GM19025 (cell line): Measurements from ENCODE around the gene POLR3H.
A peak's percentile ranks its signal among the peaks of the same experiment; 100 is the strongest.
"Not testable (repeated sequence)": the region's sequence is repeated elsewhere in the genome, so short reads cannot be mapped to it uniquely, and the experiment has no call there.

Experiments
- ATAC-seq: cut with Tn5 transposase; IDR thresholded peaks from one replicate; pipeline ENCODE4 v1.9.1; 2021; ENCODE audit warnings: mild to moderate bottlenecking, low read depth, moderate library complexity; ENCODE audit not compliant: unreplicated experiment

Gene POLR3H

DNA sequence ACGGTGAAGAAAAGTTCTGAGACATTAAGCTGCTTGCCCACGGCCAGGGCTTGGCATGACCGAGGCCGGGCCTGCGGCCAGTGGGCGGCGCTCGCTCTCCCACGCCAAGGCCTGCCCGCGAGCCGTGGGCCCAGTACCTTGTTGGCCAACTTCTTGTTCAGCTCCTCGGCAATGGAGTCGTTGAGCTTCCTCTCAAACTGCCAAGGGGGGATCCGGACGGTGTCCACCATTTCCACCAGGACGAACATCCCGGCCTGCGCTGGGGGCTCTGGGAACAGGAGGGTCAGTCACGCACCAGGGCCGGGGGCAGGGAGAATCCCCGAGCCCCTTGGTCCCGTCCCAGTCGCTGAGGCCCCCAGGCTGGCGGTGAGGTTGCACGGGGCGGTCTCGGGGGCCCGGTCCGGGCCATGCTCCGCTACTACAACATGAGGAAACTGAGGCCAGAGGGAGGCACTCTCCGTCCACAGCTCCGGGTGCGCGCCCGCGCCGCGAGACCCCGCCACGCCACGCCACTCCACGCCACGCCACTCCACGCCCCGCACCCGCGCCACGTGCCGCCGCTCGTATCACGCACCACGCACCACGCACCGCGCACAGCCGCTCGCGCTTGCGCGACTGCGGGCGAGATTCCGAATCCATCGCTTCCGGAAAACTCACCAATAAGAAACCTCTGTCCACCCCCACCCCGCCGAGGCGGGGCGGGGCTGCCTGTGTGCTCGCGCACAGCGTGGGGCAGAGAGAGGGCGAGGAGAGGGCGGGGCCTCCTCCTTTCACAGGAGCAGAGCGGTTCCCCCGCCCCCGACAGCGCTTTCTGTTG lies at the start of gene POLR3H:
Gene POLR3H (minus strand): TSS at position 617 of the 817 bp plus-strand sequence. CDS start 369 bp downstream, at position 248.
- ATAC-seq, result peak; percentile 93

DNA sequence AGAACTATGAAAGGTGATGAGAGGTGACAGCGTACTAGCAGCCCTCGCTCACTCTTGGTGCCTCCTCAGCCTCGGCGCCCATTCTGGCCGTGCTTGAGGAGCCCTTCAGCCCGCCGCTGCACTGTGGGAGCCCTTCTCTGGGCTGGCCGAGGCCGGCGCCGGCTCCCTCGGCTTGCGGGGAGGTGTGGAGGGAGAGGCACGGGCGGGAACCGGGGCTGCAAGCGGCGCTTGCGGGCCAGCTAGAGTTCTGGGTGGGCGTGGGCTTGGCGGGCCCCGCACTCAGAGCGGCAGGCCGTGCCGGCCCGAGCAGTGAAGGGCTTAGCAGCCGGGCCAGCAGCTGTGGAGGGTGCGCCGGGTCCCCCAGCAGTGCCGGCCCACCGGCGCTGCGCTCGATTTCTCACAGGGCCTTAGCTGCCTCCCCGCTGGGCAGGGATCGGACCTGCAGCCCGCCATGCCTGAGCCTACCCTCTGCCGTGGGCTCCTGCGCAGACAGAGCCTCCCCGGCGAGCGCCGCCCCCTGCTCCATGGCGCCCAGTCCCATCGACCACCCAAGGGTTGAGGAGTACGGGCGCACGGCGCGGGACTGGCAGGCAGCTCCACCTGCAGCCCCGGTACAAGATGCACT lies 49.2 kb upstream of the POLR3H start:
- not testable (repeated sequence) for ATAC-seq

DNA sequence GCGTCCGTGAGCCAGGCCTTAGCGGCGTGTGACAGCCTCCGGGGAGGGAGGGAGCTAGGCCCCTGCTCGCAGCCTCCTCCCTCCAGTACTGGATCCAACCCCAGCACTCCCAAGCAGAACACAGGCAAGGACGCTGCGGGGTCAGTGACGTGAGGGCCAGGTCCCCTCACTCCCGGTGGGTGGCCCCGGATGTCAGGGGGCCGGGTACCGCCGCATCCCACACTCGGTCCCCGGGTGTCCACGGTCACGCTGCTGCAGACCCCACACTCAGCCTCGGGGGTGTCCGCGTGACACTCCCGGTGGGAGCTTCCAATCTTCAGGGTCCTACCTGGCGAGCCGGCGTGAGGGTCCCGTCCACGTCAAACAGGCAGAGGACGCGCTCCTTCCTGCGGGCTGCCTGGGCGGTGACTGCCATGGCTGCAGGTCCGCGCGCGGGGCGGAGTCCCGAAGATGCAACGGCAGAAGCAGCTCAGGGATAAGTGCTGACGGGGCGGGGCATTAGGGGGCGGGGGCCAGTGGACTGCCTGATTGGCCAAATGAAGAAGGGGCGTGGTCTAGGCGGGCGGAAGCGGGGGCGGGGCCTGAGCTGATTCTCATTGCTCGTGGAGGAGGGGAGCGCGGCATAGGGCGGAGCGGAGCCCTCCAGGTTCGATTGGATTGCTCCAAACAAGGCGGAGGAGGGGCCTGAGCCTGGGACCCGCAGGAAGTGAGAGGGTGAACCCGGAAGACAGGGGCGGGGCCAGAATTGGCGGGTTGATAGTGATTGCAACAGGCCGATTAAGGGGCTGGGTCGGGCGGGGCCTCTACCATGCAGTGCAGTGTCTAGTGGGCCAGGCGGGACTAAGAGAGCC lies 45.3 kb upstream of the POLR3H start, which contains the start of gene PMM1:
Gene PMM1 (minus strand): TSS at position 450 of the 851 bp plus-strand sequence. CDS start 35 bp downstream, at position 415.
- ATAC-seq, result peak; percentile 92

DNA sequence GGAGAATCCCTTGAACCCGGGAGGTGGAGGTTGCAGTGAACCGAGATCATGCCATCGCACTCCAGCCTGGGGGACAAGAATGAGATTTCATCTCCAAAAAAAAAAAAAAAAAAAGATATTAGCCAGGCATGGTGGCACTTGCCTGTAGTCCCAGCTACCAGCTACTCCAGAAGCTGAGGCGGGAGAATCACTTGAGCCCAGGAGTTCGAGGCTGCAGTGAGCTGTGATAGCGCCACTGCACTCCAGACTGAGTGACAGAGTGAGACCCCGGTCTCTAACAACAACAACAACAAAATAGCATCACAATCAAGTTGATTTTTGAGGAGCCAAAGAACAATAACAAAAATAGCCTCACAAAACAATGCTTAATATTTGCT lies 43.1 kb upstream of the POLR3H start:
- no peak for ATAC-seq

DNA sequence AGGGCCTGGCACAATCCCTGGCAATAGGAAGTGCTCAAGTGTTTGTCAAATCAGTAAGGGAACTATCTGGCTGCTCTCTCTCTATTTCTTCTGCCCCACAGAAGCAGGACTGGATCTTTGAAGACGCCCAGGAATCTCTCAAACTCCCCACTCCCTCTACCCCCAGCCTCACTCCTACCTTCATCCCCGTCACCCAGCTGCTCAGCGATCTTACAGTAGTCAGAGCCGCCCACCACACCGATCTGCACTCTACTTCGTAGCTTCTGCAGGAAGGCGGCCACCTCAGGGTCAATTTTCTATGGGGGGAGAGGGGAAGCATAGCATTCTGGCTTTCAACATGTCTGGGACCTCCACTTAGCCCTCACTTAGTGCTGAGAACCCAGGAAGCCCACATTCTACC lies 41.6 kb upstream of the POLR3H start:
- ATAC-seq, result no peak

DNA sequence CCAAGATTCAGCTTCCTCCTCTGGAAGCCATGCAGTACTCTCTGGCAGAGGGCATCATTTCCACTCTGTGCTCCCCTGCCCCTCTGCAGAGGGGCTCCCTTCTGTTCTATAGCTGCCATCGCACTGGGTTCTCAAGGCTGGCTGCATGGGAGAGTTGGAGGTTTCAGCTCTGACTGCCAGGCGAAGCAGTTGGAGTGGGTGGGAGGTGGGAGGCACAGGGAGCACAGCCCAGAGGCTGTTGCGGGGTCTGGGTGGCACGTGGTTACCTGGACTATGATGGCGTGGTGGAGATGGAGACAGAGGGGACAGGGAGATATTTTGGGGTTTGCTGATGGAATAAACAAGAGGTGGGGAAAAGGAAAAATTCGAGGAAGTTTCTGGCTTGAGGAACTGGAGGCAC lies 40.6 kb upstream of the POLR3H start:
- ATAC-seq, result no peak

- ATAC-seq, result no peak
Observed at GRCh38 chr22:41582694-41583093, 38.4 kb upstream of the POLR3H start.

- no peak for ATAC-seq
Observed at GRCh38 chr22:41579997-41580355, 35.7 kb upstream of the POLR3H start.

GRCh38 chr22:41579297-41579996 lies 35.2 kb upstream of the POLR3H start:
- ATAC-seq, result no peak

DNA sequence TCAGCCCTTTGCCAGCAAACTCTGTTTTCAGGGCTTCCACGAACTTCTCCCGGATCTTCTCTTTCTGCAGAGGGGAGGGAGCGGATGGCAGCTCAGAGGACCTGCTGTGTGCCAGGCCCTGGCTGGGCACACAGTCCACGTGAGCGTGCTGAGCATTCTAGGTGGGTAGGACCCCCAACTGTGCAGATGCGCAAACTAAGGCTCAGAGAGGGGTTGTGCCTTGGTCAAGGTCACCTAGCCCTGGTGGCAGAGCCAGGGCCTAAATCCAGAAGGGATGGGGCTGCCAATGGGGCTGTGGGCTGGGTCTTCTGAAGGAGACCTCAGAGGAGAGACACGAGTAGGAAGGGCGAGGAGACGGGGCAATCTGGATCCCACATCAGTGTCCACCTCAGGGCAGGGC lies 34.5 kb upstream of the POLR3H start:
- no peak for ATAC-seq

GRCh38 chr22:41578114-41578513 lies 33.8 kb upstream of the POLR3H start:
- no peak for ATAC-seq

GRCh38 chr22:41576877-41577276 lies 32.6 kb upstream of the POLR3H start:
- no peak for ATAC-seq

- no peak for ATAC-seq
Observed at GRCh38 chr22:41575533-41575932, 31.3 kb upstream of the POLR3H start.

- ATAC-seq, result no peak
Observed at GRCh38 chr22:41574847-41575381, 30.6 kb upstream of the POLR3H start.

- ATAC-seq, result no peak
Observed at GRCh38 chr22:41573677-41574076, 29.4 kb upstream of the POLR3H start.

DNA sequence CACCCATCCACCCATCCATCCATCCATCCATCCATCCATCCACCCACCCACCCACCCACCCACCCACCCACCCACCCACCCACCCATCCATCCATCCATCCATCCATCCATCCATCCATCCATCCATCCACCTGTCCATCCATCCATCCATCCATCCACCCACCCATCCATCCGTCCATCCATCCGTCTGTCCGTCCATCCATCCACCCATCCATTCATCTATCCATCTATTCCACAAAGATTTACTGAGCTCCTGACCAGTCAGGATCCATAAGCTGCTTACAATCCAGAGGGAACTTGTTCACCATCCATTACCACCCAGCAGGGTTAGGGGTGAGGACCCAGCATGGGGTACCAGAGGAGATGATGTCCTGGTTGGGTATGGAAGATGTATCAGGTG lies 28.0 kb upstream of the POLR3H start:
- not testable (repeated sequence) for ATAC-seq

DNA sequence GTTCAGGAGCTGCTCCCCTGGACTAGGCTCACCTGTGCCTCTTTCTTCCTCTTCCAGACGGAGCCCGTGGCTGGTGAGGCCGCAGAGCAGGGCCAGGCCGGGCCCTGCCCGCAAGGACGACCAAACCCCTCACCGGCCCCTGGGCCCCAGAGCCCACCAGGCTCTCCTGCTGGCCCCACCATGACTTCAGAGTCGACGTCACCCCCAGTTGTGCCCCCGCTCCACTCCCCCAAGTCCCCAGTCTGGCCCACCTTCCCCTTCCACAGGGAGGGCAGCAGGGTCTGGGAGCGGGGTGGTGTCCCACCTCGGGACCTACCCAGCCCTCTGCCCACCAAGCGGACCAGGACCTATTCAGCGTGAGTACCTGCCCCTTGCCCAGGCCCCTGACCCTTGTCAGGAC lies 27.5 kb upstream of the POLR3H start:
- ATAC-seq, result no peak

- no peak for ATAC-seq
Observed at GRCh38 chr22:41570221-41570620, 26.0 kb upstream of the POLR3H start.

DNA sequence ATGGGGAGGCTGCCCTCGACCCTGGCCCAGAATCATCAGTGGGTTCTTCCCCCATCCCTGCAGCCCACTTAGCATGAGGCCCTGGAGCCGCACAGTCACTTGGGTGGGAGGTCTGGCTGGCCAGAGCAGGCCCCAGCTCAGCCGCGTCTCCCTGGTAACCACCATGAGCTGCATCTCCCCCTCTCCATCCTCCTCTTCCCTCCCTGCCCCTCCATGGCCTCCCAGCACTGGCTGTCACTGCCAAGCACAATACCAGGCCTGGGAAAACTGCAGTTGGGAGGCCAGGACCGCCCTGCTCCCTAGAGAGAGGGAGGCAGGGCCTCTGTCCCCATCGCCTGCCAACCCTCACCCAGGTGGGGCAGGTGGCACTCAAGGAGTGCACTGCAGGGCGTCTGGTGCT lies 24.5 kb upstream of the POLR3H start:
- ATAC-seq, result no peak

DNA sequence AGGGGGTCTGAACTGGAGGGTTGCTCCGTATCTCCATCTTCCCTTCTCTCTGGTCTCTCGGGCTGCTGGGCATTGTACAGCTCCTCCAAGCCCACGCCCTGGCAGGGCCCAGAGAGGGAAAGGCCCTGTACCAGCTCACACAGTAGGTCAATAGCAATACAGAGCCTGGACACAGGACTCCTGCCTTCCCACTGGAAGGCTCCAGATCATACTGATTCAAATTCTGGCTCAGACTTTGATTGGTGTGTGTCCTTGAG lies 23.2 kb upstream of the POLR3H start:
- no peak for ATAC-seq
